ENCODE data around the gene YBX2.

- TF ChIP-seq ARNTL (CRISPR knock-in tag; IDR thresholded peaks at IDR 0.05; ENCODE audit: borderline replicate concordance, low read depth) (no peak), PATZ1 (CRISPR knock-in tag; IDR thresholded peaks at IDR 0.05; ENCODE audit: borderline replicate concordance) (no peak), TSHZ2 (CRISPR knock-in tag; IDR thresholded peaks at IDR 0.05) (peak; percentile 65; the same call in 1 of the 2 replicates), ZNF565 (CRISPR knock-in tag; conservative IDR thresholded peaks at IDR 0.05; ENCODE audit: low read depth) (no peak), ZFP30 (CRISPR knock-in tag; IDR thresholded peaks at IDR 0.05) (no peak), ESRRG (CRISPR knock-in tag; IDR thresholded peaks at IDR 0.05) (no peak), RARB (CRISPR knock-in tag; IDR thresholded peaks at IDR 0.05) (no peak), GLIS3 (CRISPR knock-in tag; IDR thresholded peaks at IDR 0.05) (no peak; the same call in 1 of the 2 replicates), CREB5 (CRISPR knock-in tag; IDR thresholded peaks at IDR 0.05; ENCODE audit: low read depth) (no peak), OSR1 (CRISPR knock-in tag; IDR thresholded peaks at IDR 0.05) (no peak), ZFP3 (CRISPR knock-in tag; IDR thresholded peaks at IDR 0.05) (peak; percentile 36; the same call in 1 of the 2 replicates), ISL1 (CRISPR knock-in tag; IDR thresholded peaks at IDR 0.05) (no peak), TCF4 (CRISPR knock-in tag; IDR thresholded peaks at IDR 0.05; ENCODE audit: borderline replicate concordance) (no peak)
Measured at GRCh38 chr17:7252176-7253043, 42.0 kb downstream of the YBX2 start, which contains the start of gene ELP5.

Data from SK-N-SH treated with all-trans-retinoic acid at 6 μM for 48 hours (cell line).